CD4-positive, alpha-beta memory T cell (primary cell): ENCODE measurements around the gene ANOS1. TPM values are rescaled to one million over a fixed set of nuclear protein-coding genes. Genes with fewer than 3 reads are reported as not detected.

Experiments used
- CTCF ChIA-PET: fragments of 350-600 bp; sonication (Branson Sonifier 250); formaldehyde crosslinking; loops from one replicate; lab custom pipeline; 2021; ENCODE audit warnings: inconsistent platforms; ENCODE audit not compliant: partially characterized antibody; lab: Charles Lee
- POLR2A ChIA-PET: fragments of 350-600 bp; sonication (Branson Sonifier 250); formaldehyde crosslinking; loops from one replicate; lab custom pipeline; 2021; ENCODE audit not compliant: partially characterized antibody; lab: Charles Lee
- DNase-seq, 5 donors: peaks; one replicate each; pipeline versions ENCODE4 v3.0.0 to v3.0.0-alpha.2; 2020 to 2022; ENCODE audit warnings: mixed read lengths in 1 of 5
- H3K27ac ChIP-seq: one replicate; pipeline ENCODE4 v1.7.0; 2013; ENCODE audit warnings: low read depth, low read length
- H3K27me3 ChIP-seq: 2 replicates; pipeline ENCODE4 v1.7.0; 2013; ENCODE audit warnings: mild to moderate bottlenecking, low read length, moderate library complexity; ENCODE audit not compliant: insufficient read depth
- H3K36me3 ChIP-seq: 2 replicates; pipeline ENCODE4 v1.7.0; 2013; ENCODE audit warnings: mild to moderate bottlenecking, low read length, moderate library complexity; ENCODE audit not compliant: insufficient read depth
- H3K4me1 ChIP-seq: 2 replicates; pipeline ENCODE4 v1.7.0; 2013; ENCODE audit warnings: mild to moderate bottlenecking, low read length, moderate library complexity; ENCODE audit not compliant: insufficient read depth
- H3K4me3 ChIP-seq, 2 donors: one replicate each; pipeline ENCODE4 v1.7.0; 2013; ENCODE audit warnings: low read length in 2 of 2, mild to moderate bottlenecking in 1 of 2
- H3K9me3 ChIP-seq, 2 donors: one replicate each; pipeline ENCODE4 v1.7.0; 2013; ENCODE audit warnings: low read length in 2 of 2, control low read depth in 1 of 2; ENCODE audit not compliant: control insufficient read depth in 1 of 2
- H3K27ac Mint-ChIP-seq, 7 donors: one replicate each; pipeline ENCODE4 v1.8.0; 2020 to 2021; ENCODE audit warnings: mixed read lengths in 7 of 7, mild to moderate bottlenecking in 6 of 7, inconsistent platforms in 3 of 7, moderate library complexity in 3 of 7
- H3K27me3 Mint-ChIP-seq, 2 donors: one replicate each; pipeline ENCODE4 v1.8.0; 2020 to 2021; ENCODE audit warnings: mixed read lengths in 2 of 2
- H3K36me3 Mint-ChIP-seq, 2 donors: one replicate each; pipeline ENCODE4 v1.8.0; 2020 to 2021; ENCODE audit warnings: mixed read lengths in 2 of 2, inconsistent platforms in 1 of 2, mild to moderate bottlenecking in 1 of 2
- H3K4me1 Mint-ChIP-seq, 4 donors: one replicate each; pipeline ENCODE4 v1.8.0; 2020 to 2021; ENCODE audit warnings: mixed read lengths in 4 of 4, mild to moderate bottlenecking in 1 of 4
- H3K4me3 Mint-ChIP-seq, 8 donors: one replicate each; pipeline ENCODE4 v1.8.0; 2020 to 2021; ENCODE audit warnings: mixed read lengths in 8 of 8, mild to moderate bottlenecking in 7 of 8, moderate library complexity in 6 of 8, inconsistent platforms in 3 of 8
- H3K9me3 Mint-ChIP-seq, 8 donors: one replicate each; pipeline ENCODE4 v1.8.0; 2020 to 2021; ENCODE audit warnings: mixed read lengths in 8 of 8, mild to moderate bottlenecking in 5 of 8, inconsistent platforms in 3 of 8, moderate library complexity in 1 of 8
- intact Hi-C: fragments of 100-400 bp; cut with micrococcal nuclease; formaldehyde crosslinking; loops from one replicate; pipeline ENCODE4 v1.15.1; 2023
- polyA plus RNA-seq, 2 donors: library from polyadenylated mRNA; unstranded; fragments of 300-500 nt; fragmentation: Illumina TruSeq; gene quantifications; one replicate each; pipeline ENCODE4 v1.2.3, GENCODE V29; 2021
- total RNA-seq, 2 experiments: library from RNA; stranded (reverse); gene quantifications; one replicate each; pipeline ENCODE4 v1.2.3, GENCODE V29; 2021

The ANOS1 gene
- total and polyA plus RNA-seq, 4 experiments from 2014 or later = 0.14 to 0.15 TPM; not detected in 2

GRCh38 chrX:8684201-8684965 is 47.6 kb downstream of the ANOS1 start:
- no peaks in the 10 kb centered on the region for H3K36me3 Mint-ChIP-seq
- H3K4me1 Mint-ChIP-seq = no peaks in the 10 kb centered on the region
- H3K9me3 ChIP-seq = no peaks in the 10 kb centered on the region
- no peaks in the 10 kb centered on the region for H3K27me3 ChIP-seq
- no peaks in the 10 kb centered on the region for H3K27me3 Mint-ChIP-seq
- CTCF ChIA-PET = no interaction called here
- intact Hi-C loops = no loop called here
- H3K4me1 ChIP-seq = no peaks in the 10 kb centered on the region
- no peak overlapping the region for H3K27ac ChIP-seq
- no peak overlapping the region for H3K4me3 ChIP-seq
- POLR2A ChIA-PET = no interaction called here
- H3K27ac Mint-ChIP-seq = no peak overlapping the region
- H3K9me3 Mint-ChIP-seq = peaks cover 0 to 8% (median 0%) of the 10 kb centered on the region in 8 donors
- no peak for DNase-seq
- no peak overlapping the region for H3K4me3 Mint-ChIP-seq
- H3K36me3 ChIP-seq = no peaks in the 10 kb centered on the region

GRCh38 chrX:8683687-8684086 is 48.2 kb downstream of the ANOS1 start:
- intact Hi-C loops = no loop called here
- H3K4me3 ChIP-seq = no peak overlapping the region
- H3K27ac Mint-ChIP-seq = no peak overlapping the region
- no peaks in the 10 kb centered on the region for H3K9me3 ChIP-seq
- no peaks in the 10 kb centered on the region for H3K27me3 ChIP-seq
- no peak overlapping the region for H3K27ac ChIP-seq
- H3K36me3 Mint-ChIP-seq = no peaks in the 10 kb centered on the region
- no peak for DNase-seq
- ChIA-PET CTCF (no interaction called here), POLR2A (no interaction called here)
- H3K36me3 ChIP-seq = no peaks in the 10 kb centered on the region
- no peaks in the 10 kb centered on the region for H3K27me3 Mint-ChIP-seq
- H3K4me3 Mint-ChIP-seq = no peak overlapping the region
- no peaks in the 10 kb centered on the region for H3K4me1 ChIP-seq
- no peaks in the 10 kb centered on the region for H3K4me1 Mint-ChIP-seq
- peaks cover 0 to 8% (median 0%) of the 10 kb centered on the region in 8 donors for H3K9me3 Mint-ChIP-seq

- no peak overlapping the region for H3K4me3 ChIP-seq
- no peaks in the 10 kb centered on the region for H3K36me3 ChIP-seq
- POLR2A ChIA-PET = no interaction called here
- no peak overlapping the region for H3K4me3 Mint-ChIP-seq
- H3K36me3 Mint-ChIP-seq = no peaks in the 10 kb centered on the region
- no peaks in the 10 kb centered on the region for H3K4me1 Mint-ChIP-seq
- no peak overlapping the region for H3K27ac ChIP-seq
- H3K9me3 Mint-ChIP-seq = peaks cover 0 to 6% (median 0%) of the 10 kb centered on the region in 8 donors
- intact Hi-C loops = no loop called here
- CTCF ChIA-PET = no interaction called here
- no peaks in the 10 kb centered on the region for H3K27me3 ChIP-seq
- no peak overlapping the region for H3K27ac Mint-ChIP-seq
- H3K9me3 ChIP-seq = no peaks in the 10 kb centered on the region
- H3K27me3 Mint-ChIP-seq = no peaks in the 10 kb centered on the region
- H3K4me1 ChIP-seq = no peaks in the 10 kb centered on the region
- DNase-seq = no peak
These were observed 52.4 kb downstream of the ANOS1 start for GRCh38 chrX:8679550-8679949.

- POLR2A ChIA-PET = no interaction called here
These were observed 56.8 kb downstream of the ANOS1 start for GRCh38 chrX:8675006-8675630.

GRCh38 chrX:8673201-8673600 is 58.7 kb downstream of the ANOS1 start:
- Histone ChIP-seq H3K27ac (no peak overlapping the region), H3K4me1 (no peaks in the 10 kb centered on the region), H3K27me3 (no peaks in the 10 kb centered on the region), H3K4me3 (no peak overlapping the region), H3K36me3 (no peaks in the 10 kb centered on the region), H3K9me3 (no peaks in the 10 kb centered on the region)
- H3K27me3 Mint-ChIP-seq = peaks cover 0 to 3% of the 10 kb centered on the region in 2 donors
- H3K27ac Mint-ChIP-seq = no peak overlapping the region
- intact Hi-C loops = no loop called here
- POLR2A ChIA-PET = no interaction called here
- H3K4me3 Mint-ChIP-seq = no peak overlapping the region
- DNase-seq = no peak
- no peaks in the 10 kb centered on the region for H3K36me3 Mint-ChIP-seq
- H3K9me3 Mint-ChIP-seq = peaks cover 0 to 3% (median 0%) of the 10 kb centered on the region in 8 donors
- CTCF ChIA-PET = no interaction called here
- H3K4me1 Mint-ChIP-seq = no peaks in the 10 kb centered on the region

More at GRCh38 chrX:8675006-8675630, 56.8 kb downstream of the ANOS1 start:
- Histone ChIP-seq H3K27ac (no peak overlapping the region), H3K4me1 (no peaks in the 10 kb centered on the region), H3K27me3 (no peaks in the 10 kb centered on the region), H3K9me3 (no peaks in the 10 kb centered on the region), H3K36me3 (no peaks in the 10 kb centered on the region), H3K4me3 (no peak overlapping the region)
- no peak for DNase-seq
- CTCF ChIA-PET = no interaction called here
- intact Hi-C loops = no loop called here
- Mint-ChIP-seq H3K4me1 (no peaks in the 10 kb centered on the region), H3K27ac (no peak overlapping the region), H3K36me3 (no peaks in the 10 kb centered on the region), H3K9me3 (peaks cover 0 to 3% (median 0%) of the 10 kb centered on the region in 8 donors), H3K27me3 (peaks cover 0 to 3% of the 10 kb centered on the region in 2 donors), H3K4me3 (no peak overlapping the region)

GRCh38 chrX:8672176-8672575 is 59.8 kb downstream of the ANOS1 start:
- Mint-ChIP-seq H3K27ac (no peak overlapping the region), H3K4me3 (no peak overlapping the region), H3K27me3 (peaks cover 0 to 3% of the 10 kb centered on the region in 2 donors), H3K4me1 (no peaks in the 10 kb centered on the region), H3K36me3 (no peaks in the 10 kb centered on the region), H3K9me3 (peaks cover 0 to 3% (median 0%) of the 10 kb centered on the region in 8 donors)
- H3K4me1 ChIP-seq = no peaks in the 10 kb centered on the region
- no peak for DNase-seq
- no peak overlapping the region for H3K27ac ChIP-seq
- no peaks in the 10 kb centered on the region for H3K9me3 ChIP-seq
- H3K36me3 ChIP-seq = no peaks in the 10 kb centered on the region
- intact Hi-C loops = no loop called here
- H3K4me3 ChIP-seq = no peak overlapping the region
- POLR2A ChIA-PET = no interaction called here
- CTCF ChIA-PET = no interaction called here
- H3K27me3 ChIP-seq = no peaks in the 10 kb centered on the region

GRCh38 chrX:8668813-8669212 is 63.1 kb downstream of the ANOS1 start:
- intact Hi-C loops = no loop called here
- ChIA-PET CTCF (no interaction called here), POLR2A (no interaction called here)
- DNase-seq = no peak
- Mint-ChIP-seq H3K27me3 (peaks cover 0 to 3% of the 10 kb centered on the region in 2 donors), H3K27ac (no peak overlapping the region), H3K9me3 (peaks cover 0 to 4% (median 0%) of the 10 kb centered on the region in 8 donors), H3K4me1 (no peaks in the 10 kb centered on the region), H3K4me3 (no peak overlapping the region), H3K36me3 (no peaks in the 10 kb centered on the region)
- Histone ChIP-seq H3K27me3 (no peaks in the 10 kb centered on the region), H3K27ac (no peak overlapping the region), H3K4me1 (no peaks in the 10 kb centered on the region), H3K36me3 (no peaks in the 10 kb centered on the region), H3K9me3 (no peaks in the 10 kb centered on the region), H3K4me3 (no peak overlapping the region)
